ENCODE data around the gene TGM4.

- no peak for TF ChIP-seq CTCF (IDR thresholded peaks at IDR 0.05)
- no peak for TF ChIP-seq EZH2 (IDR thresholded peaks at IDR 0.05; ENCODE audit: borderline replicate concordance, insufficient read depth, low read depth, low read length, poor library complexity, severe bottlenecking)
Measured at GRCh38 chr3:44865272-44866035, 9.0 kb upstream of the TGM4 start.
